GM06990 (cell line): ENCODE measurements around the gene NMD3.

Source experiments
- DNase-seq: peaks from one replicate; pipeline ENCODE4 v3.0.0-alpha.2; 2011; ENCODE audit not compliant: insufficient read length; ENCODE audit errors: extremely low read depth
- H3K27me3 ChIP-seq: replicated peaks from 2 replicates; pipeline ENCODE4 v1.6.0; 2011; ENCODE audit warnings: low read length; ENCODE audit not compliant: control insufficient read depth, insufficient read depth
- H3K36me3 ChIP-seq: 2 replicates; pipeline ENCODE4 v1.5.1; 2011; ENCODE audit warnings: low read length; ENCODE audit not compliant: control insufficient read depth, insufficient read depth
- H3K4me3 ChIP-seq: replicated peaks from 2 replicates; pipeline ENCODE4 v1.5.1; 2011; ENCODE audit warnings: low read depth, mild to moderate bottlenecking, control low read depth, low read length
- CTCF ChIP-seq: IDR thresholded peaks from 2 replicates; pipeline ENCODE4 v1.5.1; 2011; ENCODE audit warnings: low read length, control low read depth, mild to moderate bottlenecking, inconsistent platforms; ENCODE audit not compliant: insufficient read depth, poor library complexity, severe bottlenecking

NMD3 gene

GRCh38 chr3:161197855-161198850 is 23.0 kb upstream of the NMD3 start:
- DNase-seq, result no peak
- Histone ChIP-seq H3K4me3 (no peak overlapping the region), H3K27me3 (no peaks in the 10 kb centered on the region), H3K36me3 (no peaks in the 10 kb centered on the region)
- TF ChIP-seq CTCF, result no peak

GRCh38 chr3:161199926-161200325 is 21.2 kb upstream of the NMD3 start:
- Histone ChIP-seq H3K27me3 (no peaks in the 10 kb centered on the region), H3K36me3 (no peaks in the 10 kb centered on the region), H3K4me3 (no peak overlapping the region)
- no peak for TF ChIP-seq CTCF
- no peak for DNase-seq

GRCh38 chr3:161203485-161204098 is 17.5 kb upstream of the NMD3 start:
- H3K36me3 ChIP-seq, result no peaks in the 10 kb centered on the region
- H3K27me3 ChIP-seq, result no peaks in the 10 kb centered on the region
- no peak for DNase-seq
- no peak overlapping the region for H3K4me3 ChIP-seq
- TF ChIP-seq CTCF, result no peak

- DNase-seq, result no peak
- no peak overlapping the region for H3K4me3 ChIP-seq
Observed at GRCh38 chr3:161208931-161209330, 12.2 kb upstream of the NMD3 start.

GRCh38 chr3:161212171-161212771 is 8.8 kb upstream of the NMD3 start:
- no peak for DNase-seq
- Histone ChIP-seq H3K27me3 (no peaks in the 10 kb centered on the region), H3K36me3 (no peaks in the 10 kb centered on the region), H3K4me3 (no peak overlapping the region)
- TF ChIP-seq CTCF, result no peak

More at GRCh38 chr3:161208931-161209330, 12.2 kb upstream of the NMD3 start:
- Histone ChIP-seq H3K27me3 (no peaks in the 10 kb centered on the region), H3K36me3 (no peaks in the 10 kb centered on the region)
- TF ChIP-seq CTCF, result no peak
